ENCODE data around the gene REEP1.
A peak's percentile ranks its signal among the peaks of the same experiment; 100 is the strongest.

DNA sequence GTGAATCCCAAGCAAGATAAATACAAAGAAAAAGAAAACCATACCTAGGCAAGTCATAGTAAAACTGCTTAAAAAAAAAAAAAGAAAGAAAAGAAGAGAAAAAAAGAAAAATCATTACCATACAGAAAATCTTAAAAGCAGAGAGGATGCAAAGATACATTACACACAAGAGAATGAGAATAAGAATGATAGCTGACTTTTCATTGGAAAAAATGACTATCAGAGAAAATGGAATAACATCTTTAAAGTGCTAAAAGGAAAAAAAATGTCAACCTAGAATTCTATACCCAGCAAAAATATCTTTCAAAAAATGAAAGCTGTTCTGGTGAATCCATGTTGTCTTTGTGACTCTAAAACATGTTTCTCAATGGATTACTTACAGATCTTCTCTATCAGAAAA, 66.2 kb downstream of the REEP1 start:
- TF ChIP-seq FOXA1 (IDR thresholded peaks at IDR 0.05) (no peak), BHLHE40 (IDR thresholded peaks at IDR 0.05; ENCODE audit: borderline replicate concordance) (no peak), SUZ12 (IDR thresholded peaks at IDR 0.05) (no peak), HDGF (IDR thresholded peaks at IDR 0.05; ENCODE audit: borderline replicate concordance) (no peak), TARDBP (IDR thresholded peaks at IDR 0.05) (no peak), L3MBTL2 (conservative IDR thresholded peaks at IDR 0.05) (no peak), FOXM1 (IDR thresholded peaks at IDR 0.05; ENCODE audit: borderline replicate concordance) (no peak), ZNF384 (IDR thresholded peaks at IDR 0.05) (0 out of 2 replicates have a peak, but pooled peaks have one; percentile 38), ELF4 (IDR thresholded peaks at IDR 0.05) (no peak), SP1 (IDR thresholded peaks at IDR 0.05) (no peak)
- TF ChIP-seq, protein P1, sequence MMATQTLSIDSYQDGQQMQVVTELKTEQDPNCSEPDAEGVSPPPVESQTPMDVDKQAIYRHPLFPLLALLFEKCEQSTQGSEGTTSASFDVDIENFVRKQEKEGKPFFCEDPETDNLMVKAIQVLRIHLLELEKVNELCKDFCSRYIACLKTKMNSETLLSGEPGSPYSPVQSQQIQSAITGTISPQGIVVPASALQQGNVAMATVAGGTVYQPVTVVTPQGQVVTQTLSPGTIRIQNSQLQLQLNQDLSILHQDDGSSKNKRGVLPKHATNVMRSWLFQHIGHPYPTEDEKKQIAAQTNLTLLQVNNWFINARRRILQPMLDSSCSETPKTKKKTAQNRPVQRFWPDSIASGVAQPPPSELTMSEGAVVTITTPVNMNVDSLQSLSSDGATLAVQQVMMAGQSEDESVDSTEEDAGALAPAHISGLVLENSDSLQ (IDR thresholded peaks at IDR 0.05): no peak

Data from HEK293T (cell line).